Stimulated activated CD4-positive, alpha-beta T cell treated with anti-CD3 and anti-CD28 coated beads, Interleukin-4, amount 100 ng/mL, for 4 hours (primary cell): Measurements from ENCODE around the gene KRTAP20-1.

ENCODE experiments used
- DNase-seq, 2 experiments: peaks; one replicate each; pipeline ENCODE4 v3.0.0-alpha.2; 2020

The KRTAP20-1 gene, protein sequence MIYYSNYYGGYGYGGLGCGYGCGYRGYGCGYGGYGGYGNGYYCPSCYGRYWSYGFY

DNA sequence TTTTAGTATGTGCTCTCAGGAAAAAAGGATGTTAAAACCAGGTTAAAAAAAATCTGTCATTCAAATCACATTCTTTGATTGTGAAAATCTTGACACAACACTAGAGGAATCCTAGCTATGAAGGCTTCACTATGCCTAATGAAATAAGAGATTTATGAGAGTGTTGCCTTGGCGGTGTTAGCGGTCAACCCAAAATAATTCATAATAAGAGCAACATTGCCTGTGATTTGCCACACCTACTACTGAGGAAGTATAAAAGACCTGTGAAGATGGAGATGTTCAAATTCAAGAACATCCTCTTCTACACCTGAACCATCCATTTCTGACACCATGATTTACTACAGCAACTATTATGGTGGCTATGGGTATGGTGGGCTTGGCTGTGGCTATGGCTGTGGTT, at the start of gene KRTAP20-1:
TSS of gene KRTAP20-1 (plus strand) at position 301 of the 400 bp plus-strand sequence. CDS start at position 331, 30 bp downstream.
- DNase-seq: no peak

DNA sequence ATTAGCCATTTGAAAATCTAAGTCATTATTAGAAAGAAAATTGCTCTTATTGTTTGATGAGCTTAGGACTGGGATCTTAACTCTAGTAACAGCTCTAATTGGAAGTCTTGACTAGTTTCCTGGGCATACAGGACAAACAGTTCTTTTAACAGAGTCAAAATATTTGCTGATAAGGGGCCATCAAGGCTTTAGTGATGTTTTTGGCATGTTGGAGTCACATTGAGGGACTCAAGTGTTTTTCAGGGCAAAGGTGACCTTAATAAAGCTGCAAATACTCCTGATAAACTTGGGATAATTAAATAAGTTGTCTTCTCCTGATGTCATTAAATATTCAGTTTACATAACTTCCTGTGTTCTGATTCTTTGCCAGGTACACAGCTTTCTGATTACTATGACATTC, 48.6 kb upstream of the KRTAP20-1 start:
- DNase-seq: no peak

DNA sequence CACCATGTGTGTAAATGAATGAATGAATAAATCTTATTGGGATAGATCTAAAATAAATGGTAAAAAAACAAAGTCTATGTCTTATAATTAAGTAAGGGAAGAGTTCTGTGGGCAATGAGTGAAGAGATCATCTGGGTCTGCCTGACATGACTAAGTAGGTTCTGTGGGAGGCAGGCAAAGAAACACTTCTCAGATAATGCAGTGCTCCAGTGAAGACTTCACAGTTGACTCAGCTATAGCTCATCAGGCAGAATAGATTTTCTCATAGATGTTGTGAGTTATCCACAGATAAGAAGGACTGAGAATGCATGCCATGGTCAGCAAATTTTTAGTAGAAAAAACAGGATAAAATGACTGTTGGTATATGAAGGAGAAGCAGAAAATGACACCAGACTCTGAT, 38.5 kb upstream of the KRTAP20-1 start:
- no peak for DNase-seq

DNA sequence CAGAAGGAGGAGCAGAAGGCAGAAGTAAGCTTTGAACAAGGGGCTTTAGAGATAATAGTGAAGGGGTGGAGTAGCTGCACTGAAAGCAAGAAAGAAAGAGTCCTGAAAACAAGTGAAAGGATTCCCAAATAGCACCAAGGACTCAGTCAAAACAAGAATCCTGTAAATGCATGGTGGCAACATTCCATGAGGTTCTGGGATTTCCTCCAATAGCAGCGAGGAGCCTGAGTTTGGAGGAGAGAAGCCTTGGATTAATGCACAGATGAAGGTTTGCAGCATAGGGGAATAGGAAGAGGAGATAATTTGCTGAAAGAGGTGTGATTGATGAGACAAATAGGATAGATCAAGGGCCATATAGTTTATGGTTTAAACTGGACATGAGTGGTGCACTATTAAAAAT, 36.9 kb upstream of the KRTAP20-1 start:
- no peak for DNase-seq

DNA sequence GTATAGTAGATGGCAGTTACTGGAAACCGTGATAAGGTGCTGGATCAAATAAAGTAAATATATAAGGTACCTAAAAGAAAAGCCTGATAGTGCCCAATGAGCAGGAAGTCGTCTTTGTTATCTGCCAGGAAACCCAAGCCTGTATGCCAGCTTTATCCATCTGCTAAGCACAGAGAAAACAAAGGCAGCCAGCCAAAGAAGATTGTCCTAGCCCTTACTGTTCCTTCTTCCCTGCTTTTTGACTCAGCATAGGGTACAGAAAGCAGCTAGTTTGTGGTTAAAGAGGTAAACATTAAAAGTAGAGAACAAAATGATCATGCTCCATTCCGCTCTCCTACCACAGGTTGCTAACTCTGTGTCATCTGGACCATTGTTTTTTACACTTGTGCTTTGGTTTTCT, 36.1 kb upstream of the KRTAP20-1 start:
- no peak for DNase-seq

DNA sequence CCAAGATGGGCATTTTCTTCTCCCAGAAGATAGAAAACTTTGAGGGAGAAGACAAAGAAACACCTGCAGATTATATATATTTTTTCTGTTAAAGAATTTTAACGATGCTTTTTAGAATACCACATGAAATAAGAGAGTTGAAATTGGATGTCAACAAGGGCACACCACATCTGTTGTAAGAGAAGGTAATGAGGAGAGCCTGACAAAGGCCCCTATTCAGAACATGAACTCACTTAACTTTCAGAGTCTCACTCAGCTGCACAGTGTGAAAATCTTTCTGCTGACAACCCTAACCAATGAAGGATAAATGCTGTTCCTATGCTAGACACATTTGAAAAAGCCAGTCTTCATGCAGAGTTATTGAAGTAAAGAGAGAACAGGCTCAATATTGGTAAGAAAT, 33.4 kb upstream of the KRTAP20-1 start:
- no peak for DNase-seq

DNA sequence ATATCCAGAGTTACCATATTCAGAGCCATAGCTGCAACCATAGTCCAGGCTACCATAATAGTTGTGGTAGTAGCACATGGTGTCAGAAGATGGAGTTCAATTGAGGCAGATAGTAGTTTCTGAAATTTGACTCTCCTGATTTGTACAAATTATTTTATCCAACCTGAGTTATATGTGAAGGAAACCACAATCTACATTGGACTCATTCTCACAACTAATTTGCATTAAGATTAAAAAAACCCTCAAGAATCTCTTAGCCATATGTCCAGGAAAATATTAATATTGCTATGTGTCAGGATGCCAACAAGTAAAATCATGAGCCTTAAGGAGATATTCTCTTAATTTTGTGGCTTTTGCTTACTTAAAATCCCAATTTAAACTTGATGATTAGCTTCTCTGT, 25.9 kb upstream of the KRTAP20-1 start, which contains the start of gene KRTAP22-2:
TSS of gene KRTAP22-2 (minus strand) at position 101 of the 400 bp plus-strand sequence.
- no peak for DNase-seq

DNA sequence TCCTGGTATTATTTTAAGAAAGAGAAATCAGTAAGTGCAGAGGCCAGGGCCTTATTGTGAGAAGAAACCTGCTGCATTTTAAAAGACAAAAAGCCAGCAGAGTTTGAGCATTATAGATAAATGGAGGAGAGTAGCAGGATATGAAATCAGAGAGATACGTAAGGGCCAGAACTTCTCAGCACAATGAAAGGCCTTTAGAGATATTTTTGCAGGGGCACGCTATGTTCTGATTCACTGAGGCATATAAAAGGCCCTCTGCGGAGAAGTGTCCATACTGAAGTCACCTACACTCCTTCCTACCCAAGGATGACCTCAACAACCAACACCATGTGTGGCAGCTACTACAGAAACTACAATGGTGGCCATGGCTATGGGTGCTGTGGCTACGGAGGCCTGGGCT, 24.1 kb upstream of the KRTAP20-1 start, which contains the start of gene KRTAP6-3:
TSS of gene KRTAP6-3 (plus strand) at position 301 of the 400 bp plus-strand sequence. CDS start at position 307, 6 bp downstream.
- DNase-seq: no peak

DNA sequence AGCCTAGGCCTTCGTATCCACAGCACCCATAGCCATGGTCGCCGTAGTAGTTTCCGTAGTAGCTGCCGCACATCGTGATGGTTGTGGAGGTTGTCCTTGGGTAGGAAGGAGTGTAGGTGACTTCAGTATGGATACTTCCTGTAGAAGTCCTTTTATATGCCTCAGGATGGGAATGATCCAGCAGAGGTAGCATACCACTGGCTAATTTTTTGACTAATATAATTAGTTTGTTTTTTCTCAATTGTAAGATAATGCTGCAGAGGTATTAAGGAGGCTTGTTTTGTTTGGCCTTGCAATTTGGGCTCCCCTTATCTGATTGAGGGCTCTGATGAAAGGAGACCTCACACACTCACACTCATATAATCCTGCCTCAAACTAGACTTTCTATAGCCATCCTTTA, 17.4 kb upstream of the KRTAP20-1 start, which contains the start of gene KRTAP6-2:
TSS of gene KRTAP6-2 (minus strand) at position 101 of the 400 bp plus-strand sequence. CDS start at position 73, 28 bp downstream.
- no peak for DNase-seq

DNA sequence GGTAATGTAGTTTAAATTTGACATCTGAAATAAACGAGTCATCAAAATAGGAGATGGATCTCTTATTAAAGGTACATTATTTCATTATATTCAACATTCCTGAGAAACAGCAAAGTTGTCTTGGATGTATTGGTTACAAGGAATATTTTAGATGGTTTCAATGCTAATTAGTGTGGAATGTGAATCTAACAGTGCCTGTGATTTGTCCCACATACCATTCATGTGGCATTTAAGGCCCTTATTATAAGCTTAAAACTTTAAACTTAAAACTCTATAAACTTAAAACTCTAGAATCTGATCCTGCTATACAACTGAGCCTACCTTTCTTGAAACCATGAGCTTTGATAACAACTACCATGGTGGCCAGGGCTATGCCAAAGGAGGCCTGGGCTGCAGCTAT, 15.4 kb upstream of the KRTAP20-1 start, which contains the start of gene KRTAP22-1:
TSS of gene KRTAP22-1 (plus strand) at position 301 of the 400 bp plus-strand sequence.
- DNase-seq: no peak

DNA sequence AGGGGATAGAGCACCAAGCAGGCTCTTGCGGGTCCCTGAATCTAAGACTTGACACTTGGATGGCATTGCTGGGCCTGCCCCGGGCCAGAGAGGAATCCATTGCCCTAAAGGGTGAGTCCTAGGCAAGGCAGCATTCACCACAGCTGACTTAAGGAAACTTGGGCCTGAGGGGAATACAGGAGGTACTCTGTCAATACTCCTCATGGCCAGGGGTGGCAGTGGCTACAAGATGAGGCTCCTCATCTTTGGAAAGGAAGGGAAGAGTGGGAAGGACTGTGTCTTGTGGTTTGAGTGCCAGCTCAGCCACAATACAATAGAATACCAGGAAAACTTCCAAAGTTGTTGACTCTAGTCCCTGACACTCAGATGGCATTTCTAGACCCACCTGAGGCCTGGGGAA, 10.3 kb upstream of the KRTAP20-1 start:
- no peak for DNase-seq

DNA sequence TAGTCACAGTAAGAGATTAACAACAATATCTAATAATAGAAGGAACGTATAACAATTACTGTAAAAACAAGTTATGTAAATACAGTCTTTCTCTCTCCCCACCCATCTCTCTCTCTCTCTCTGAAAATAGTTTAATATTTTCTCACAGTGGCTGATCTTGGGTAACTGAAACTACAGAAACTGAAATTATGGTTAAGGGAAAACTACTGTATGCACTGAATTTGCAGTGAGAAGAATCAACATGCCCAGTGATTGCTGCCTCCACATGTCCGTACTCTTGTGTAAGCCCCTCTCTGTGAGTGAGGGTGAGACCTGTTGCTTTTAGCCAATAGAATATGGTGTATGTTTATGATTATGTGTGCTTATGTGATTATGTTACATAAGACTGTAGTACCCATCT, 4.1 kb upstream of the KRTAP20-1 start:
- no peak for DNase-seq

DNA sequence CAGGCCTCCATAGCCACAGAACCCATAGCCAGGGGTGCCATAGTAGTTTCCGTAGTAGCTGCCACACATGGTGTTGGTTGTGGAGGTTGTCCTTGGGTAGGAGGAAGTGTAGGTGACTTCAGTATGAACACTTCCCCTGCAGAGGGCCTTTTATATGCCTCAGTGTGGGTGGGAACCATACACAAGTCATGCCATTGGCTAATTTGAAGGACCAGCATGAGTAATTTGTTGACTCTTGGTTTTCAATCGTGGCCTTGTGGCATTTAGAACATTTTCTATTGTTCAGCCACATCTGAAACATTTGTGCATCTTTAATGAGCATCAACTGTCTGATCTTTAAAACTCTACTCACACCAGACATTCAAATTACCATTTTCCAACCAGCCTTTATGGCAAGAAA, 2.4 kb upstream of the KRTAP20-1 start, which contains the start of gene KRTAP6-1:
TSS of gene KRTAP6-1 (minus strand) at position 95 of the 400 bp plus-strand sequence. CDS start at position 69, 26 bp downstream.
- DNase-seq: no peak

DNA sequence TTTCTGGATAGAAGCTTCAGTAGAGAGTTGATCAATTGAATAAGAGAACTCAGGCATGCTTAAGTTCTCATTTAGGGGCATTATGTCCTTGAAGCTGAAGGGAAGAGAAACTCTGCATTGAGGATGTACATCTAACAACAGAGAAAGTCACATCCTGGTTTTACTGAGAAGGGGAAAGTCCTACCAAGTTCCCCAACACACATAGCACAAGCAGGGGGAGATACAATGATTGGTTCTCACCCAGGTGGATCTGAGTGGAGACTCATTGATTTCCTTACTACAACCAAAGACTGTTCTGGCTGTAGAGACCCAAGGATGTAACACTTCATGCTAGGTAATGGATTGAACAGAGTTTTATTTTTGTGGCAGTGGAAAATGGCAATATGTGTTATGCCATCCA, 1.0 kb upstream of the KRTAP20-1 start:
- DNase-seq: no peak

DNA sequence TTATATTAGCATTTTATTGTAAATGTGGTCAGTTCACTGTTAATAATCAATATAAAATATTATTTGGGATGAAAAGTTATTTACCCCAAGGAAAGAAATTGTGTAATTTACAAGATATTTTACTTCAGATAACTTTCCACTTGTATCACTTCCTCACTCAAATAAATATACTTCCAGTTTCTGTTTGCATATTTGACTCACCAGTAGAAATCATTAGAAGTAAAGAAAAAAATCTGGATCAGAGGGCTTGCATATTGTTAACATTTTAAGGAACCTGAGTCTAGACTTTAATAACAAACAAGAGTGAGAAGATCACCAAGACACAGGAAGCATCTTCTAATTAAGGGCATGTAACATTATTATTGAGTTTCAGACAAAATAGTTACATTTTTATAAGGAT, 3.9 kb downstream of the KRTAP20-1 start:
- DNase-seq: no peak

DNA sequence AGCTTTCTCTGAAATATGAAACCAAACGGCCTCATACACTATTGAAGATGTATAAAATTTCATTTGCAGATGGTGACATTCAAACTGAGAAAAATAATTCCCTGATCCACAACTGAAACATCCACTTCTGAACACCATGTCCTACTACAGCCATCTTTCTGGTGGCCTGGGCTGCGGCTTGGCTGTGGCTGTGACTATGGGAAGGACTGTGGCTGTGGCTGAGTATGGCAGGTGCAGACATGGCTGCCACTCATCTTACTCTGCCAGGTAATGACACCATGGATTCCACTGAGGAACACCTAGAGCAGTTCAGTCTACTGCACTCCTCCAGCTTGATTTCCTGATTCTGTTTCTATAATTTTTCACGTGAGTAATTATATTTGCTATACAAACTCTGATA, 4.3 kb downstream of the KRTAP20-1 start, which contains the start of gene KRTAP20-4:
TSS of gene KRTAP20-4 (plus strand) at position 106 of the 400 bp plus-strand sequence.
- no peak for DNase-seq

DNA sequence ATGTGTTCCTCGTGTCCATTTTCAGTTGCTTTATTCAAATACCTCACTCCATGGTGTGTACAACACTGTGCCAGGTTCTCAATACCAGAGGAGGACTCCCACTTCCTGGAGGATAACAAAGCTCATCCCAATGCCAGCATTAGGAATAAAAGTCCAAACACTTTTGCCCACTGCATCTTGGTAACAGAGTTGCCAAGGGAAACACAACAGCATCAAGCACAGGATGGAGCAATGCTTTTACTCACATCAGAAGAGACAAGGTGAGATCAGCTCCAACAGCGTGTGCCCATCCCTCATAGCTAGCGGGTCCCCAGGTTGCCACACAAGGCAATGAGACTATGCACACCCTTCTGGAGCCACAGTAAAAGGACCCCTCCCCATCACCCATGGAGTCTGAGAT, 7.1 kb downstream of the KRTAP20-1 start:
- DNase-seq: no peak

DNA sequence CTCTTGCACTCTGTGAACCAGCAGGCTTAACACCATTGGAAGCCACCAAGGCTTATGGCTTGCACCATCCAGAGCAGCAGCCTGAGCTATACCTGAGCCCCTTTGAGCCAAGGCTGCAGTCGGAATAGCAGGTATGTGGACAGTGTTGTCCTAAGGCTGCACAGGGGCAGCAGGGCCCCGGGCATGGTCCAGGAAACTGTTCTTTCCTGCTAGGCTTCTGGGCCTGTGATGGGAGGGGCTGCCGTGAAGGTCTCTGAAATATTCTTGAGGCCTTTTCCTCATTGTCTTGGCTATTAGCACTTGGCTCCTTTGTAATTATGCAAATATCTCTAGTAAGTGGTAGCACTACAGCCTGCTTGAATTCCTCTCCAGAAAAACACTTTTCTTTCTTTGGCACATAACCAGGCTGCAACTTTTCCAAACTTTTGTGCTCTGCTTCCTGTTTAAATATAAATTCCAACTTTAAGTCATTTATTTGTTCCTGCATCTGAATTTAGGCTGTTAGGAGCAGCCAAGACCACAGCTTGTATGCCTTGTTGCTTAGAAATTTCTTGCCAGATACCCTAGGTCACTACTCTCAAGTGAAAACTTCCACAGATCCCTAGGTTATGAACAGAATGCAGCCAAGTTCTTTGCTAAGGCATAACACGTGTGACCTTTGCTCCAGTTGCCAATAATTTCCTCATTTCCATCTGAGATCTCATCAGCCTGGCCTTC, 9.4 kb downstream of the KRTAP20-1 start:
- DNase-seq: no peak

DNA sequence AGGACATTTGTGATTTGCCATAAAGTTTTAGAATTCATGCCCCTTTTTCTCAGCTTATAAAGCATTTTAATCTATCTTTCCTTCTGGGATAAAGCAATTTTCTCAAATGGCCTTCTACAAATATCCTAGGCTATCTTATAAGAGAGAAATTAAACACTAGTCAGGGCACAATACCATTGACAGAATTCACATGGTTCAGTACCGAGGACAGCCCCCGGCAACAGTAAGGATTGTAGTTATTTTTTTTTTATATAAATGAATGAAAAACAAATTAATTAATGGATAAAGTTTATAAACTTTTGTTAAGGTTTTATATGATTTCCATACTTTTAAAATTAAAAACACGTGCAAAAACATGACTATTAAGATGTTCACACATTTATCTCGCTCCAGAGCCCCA, 11.9 kb downstream of the KRTAP20-1 start:
- DNase-seq: no peak

DNA sequence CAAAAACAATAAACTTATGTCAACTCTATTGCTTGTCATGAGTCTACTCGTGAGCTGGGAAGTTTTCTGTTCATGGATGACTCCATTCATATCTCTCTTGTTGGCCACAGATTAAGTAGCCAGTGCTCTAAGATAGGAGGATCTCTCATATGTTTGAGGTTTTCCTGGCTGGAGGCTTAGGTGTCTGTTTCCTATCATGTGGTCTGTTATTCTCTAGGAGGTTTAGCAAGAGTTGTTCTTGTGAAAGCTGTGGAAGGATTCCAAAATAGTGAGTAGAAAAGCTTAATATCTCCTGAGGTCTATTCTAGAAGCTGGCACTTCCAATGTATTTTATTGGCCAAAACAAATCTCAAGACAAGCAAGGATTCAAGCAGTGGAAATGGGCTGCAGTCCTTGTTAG, 13.0 kb downstream of the KRTAP20-1 start:
- DNase-seq: no peak

DNA sequence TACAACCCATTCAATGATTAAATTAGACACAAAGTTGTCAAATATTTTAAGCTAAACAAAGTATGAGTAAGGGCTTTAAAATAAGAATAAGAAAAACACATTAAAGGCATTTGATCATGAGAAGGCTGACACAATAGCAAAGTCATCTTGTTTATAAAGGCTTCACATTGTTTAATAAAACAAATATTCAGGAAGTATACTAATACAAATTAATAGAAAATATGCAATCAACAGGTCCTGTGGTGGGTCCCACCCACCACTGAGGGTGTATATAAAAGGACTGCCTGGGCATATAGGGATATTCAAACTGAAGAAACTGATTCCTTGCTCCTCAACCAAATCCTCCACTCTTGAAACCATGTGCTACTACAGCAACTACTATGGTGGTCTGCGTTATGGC, 18.7 kb downstream of the KRTAP20-1 start, which contains the start of gene KRTAP20-2:
TSS of gene KRTAP20-2 (plus strand) at position 301 of the 400 bp plus-strand sequence. CDS start at position 359, 58 bp downstream.
- DNase-seq: no peak

DNA sequence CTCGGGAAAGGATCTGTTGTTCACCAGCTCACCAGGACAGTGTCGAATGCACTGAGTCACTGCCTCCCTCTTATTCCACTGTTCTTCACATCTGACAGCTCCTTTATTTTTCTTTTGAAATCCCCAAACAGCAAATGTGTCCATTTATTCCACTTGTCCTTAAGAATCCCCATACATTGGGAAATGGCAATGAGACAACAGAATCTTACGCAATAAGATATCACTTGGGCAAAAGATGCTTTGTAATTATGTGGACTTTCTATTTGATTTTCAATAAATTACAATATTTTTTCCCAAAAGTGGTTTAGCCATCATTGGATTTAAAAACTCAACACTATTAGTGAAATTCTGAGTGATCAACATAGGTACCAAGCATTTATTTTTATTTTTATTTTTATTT, 22.5 kb downstream of the KRTAP20-1 start:
- DNase-seq: no peak

DNA sequence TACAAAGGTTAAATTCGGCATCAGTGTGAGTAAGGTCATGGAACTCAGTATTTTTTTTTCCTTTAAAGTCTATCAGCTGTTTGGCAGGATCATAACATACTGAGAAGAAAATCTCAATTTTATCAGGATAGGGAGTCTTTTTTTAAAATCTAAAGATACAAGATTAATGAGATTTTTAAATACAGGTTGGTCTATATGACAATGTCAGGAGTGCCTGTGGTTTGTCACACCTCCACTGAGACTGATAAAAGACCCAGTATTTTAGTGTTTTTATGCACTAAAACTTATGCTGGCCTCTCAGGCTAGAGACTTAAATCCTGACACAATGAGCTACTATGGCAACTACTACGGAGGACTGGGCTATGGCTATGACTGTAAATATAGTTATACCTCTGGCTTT, 26.3 kb downstream of the KRTAP20-1 start, which contains the start of gene KRTAP20-3:
TSS of gene KRTAP20-3 (plus strand) at position 301 of the 400 bp plus-strand sequence.
- no peak for DNase-seq

DNA sequence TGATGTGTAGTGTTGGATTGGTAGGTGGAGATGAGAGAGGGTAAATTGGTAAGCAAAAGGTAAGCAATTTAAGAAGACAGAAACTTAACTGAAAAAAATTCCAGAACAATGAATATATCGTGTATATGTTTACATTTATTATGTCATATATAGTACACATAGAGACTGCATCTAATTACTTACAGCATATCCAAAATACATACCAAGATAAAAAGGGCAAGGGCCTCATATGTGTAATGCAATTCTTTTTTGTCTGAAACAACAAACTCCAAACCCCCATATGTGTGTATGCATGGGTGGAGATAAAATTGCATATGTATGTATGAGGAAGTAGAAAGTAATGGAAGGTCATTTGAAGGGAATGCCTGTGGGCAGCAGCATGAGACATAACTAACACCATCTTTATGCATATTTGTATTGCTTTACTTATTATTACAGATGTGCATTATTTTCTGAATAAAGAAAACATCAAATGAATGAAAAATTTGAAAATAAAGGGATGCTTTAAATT, 30.7 kb downstream of the KRTAP20-1 start:
- DNase-seq: no peak
